Effector CD4-positive, alpha-beta T cell (primary cell): ENCODE measurements around the gene MSI2.

ENCODE experiments used
- DNase-seq: peaks from one replicate; pipeline ENCODE4 v3.0.0-alpha.2; 2020

The MSI2 gene

GRCh38 chr17:57350266-57350665, 93.9 kb downstream of the MSI2 start:
- DNase-seq = no peak

- no peak for DNase-seq
Measured at GRCh38 chr17:57352665-57353175, 96.4 kb downstream of the MSI2 start.

- no peak for DNase-seq
Measured at GRCh38 chr17:57354673-57355072, 98.3 kb downstream of the MSI2 start.

GRCh38 chr17:57355090-57355859, 99.0 kb downstream of the MSI2 start:
- no peak for DNase-seq

- DNase-seq = no peak
Measured at GRCh38 chr17:57356153-57356718, 99.9 kb downstream of the MSI2 start.

GRCh38 chr17:57356719-57357391, 100.5 kb downstream of the MSI2 start:
- no peak for DNase-seq

GRCh38 chr17:57357392-57357784, 101.1 kb downstream of the MSI2 start:
- DNase-seq = no peak

- DNase-seq = no peak
Measured at GRCh38 chr17:57357830-57358430, 101.6 kb downstream of the MSI2 start.

GRCh38 chr17:57360266-57360665, 103.9 kb downstream of the MSI2 start:
- no peak for DNase-seq

GRCh38 chr17:57362797-57363556, 106.7 kb downstream of the MSI2 start:
- DNase-seq = no peak

GRCh38 chr17:57363580-57363979, 107.3 kb downstream of the MSI2 start:
- no peak for DNase-seq

GRCh38 chr17:57363998-57364643, 107.8 kb downstream of the MSI2 start:
- no peak for DNase-seq

- DNase-seq = no peak
Measured at GRCh38 chr17:57365420-57365819, 109.1 kb downstream of the MSI2 start.

- no peak for DNase-seq
Measured at GRCh38 chr17:57366177-57366557, 109.8 kb downstream of the MSI2 start.

GRCh38 chr17:57366558-57367351, 110.4 kb downstream of the MSI2 start:
- no peak for DNase-seq

- no peak for DNase-seq
Measured at GRCh38 chr17:57368637-57369336, 112.5 kb downstream of the MSI2 start.

- no peak for DNase-seq
Measured at GRCh38 chr17:57369509-57369945, 113.2 kb downstream of the MSI2 start.

GRCh38 chr17:57370037-57370581, 113.8 kb downstream of the MSI2 start:
- DNase-seq = no peak

GRCh38 chr17:57370619-57371018, 114.3 kb downstream of the MSI2 start:
- no peak for DNase-seq

GRCh38 chr17:57372156-57372555, 115.8 kb downstream of the MSI2 start:
- no peak for DNase-seq
